Loucy (cell line): ENCODE data around the gene LSP1.

Experiments used
- CTCF ChIP-seq: fragments of 200-600 bp; sonication (generic); conservative IDR thresholded peaks from 2 replicates; pipeline ENCODE4 v1.5.1; 2014; ENCODE audit warnings: mild to moderate bottlenecking, antibody characterized with exemption, low read length
- EZH2phosphoT487 ChIP-seq: fragments of 200-600 bp; IDR thresholded peaks from 2 replicates; pipeline ENCODE4 v1.6.1; 2018; ENCODE audit warnings: antibody characterized with exemption, mild to moderate bottlenecking, moderate library complexity, borderline replicate concordance

GRCh38 chr11:1932105-1932480 is 79.2 kb downstream of the LSP1 start:
- TF ChIP-seq CTCF (no peak), EZH2phosphoT487 (no peak)
